COLO668 (cell line): ENCODE data around the gene MFSD2A.
"Not testable (repeated sequence)": the region's sequence is repeated elsewhere in the genome, so short reads cannot be mapped to it uniquely, and the experiment has no call there.

Experiments
- DNase-seq: peaks from one replicate; lab custom pipeline; 2025; ENCODE audit not compliant: unreplicated experiment; lab: John Stamatoyannopoulos, UW

MFSD2A gene

GRCh38 chr1:39996396-39997004 is 41.6 kb downstream of the MFSD2A start:
- DNase-seq: no peak

- DNase-seq: no peak
Observed at GRCh38 chr1:40001456-40001855, 46.5 kb downstream of the MFSD2A start.

GRCh38 chr1:40003156-40004093 is 48.5 kb downstream of the MFSD2A start:
- DNase-seq: no peak

- no peak for DNase-seq
Observed at GRCh38 chr1:40004857-40005256, 49.9 kb downstream of the MFSD2A start.

GRCh38 chr1:40007481-40008034 is 52.6 kb downstream of the MFSD2A start:
- DNase-seq: not testable (repeated sequence)

- DNase-seq: no peak
Observed at GRCh38 chr1:40011198-40011597, 56.3 kb downstream of the MFSD2A start.

- DNase-seq: no peak
Observed at GRCh38 chr1:40014253-40014706, 59.3 kb downstream of the MFSD2A start.

- DNase-seq: no peak
Observed at GRCh38 chr1:40014812-40015594, 60.1 kb downstream of the MFSD2A start.

- DNase-seq: no peak
Observed at GRCh38 chr1:40017951-40018575, 63.1 kb downstream of the MFSD2A start.
